Measurements from ENCODE around the gene PGAM5. TPM values are rescaled to one million over a fixed set of nuclear protein-coding genes. Genes with fewer than 3 reads are reported as not detected.

Gene PGAM5
- polyA plus RNA-seq, 3 donors: 7.0 to 10.3 (median 9.6) TPM

GRCh38 chr12:132723015-132723763 is 12.5 kb downstream of the PGAM5 start:
- intact Hi-C loops (cut with micrococcal nuclease): no loop called here
- no peaks in the 10 kb centered on the region for H3K9me3 ChIP-seq (replicated peaks in 1 of 2; ENCODE audit: control insufficient read depth in 1 of 2, insufficient read depth in 1 of 2, low read length in 2 of 2)
- peaks cover 4% of the 10 kb centered on the region for H4K20me1 ChIP-seq (ENCODE audit: insufficient read depth, low read length)
- H3K9ac ChIP-seq (ENCODE audit: insufficient read depth, low read length, poor library complexity, severe bottlenecking): no peak overlapping the region
- H3K27me3 ChIP-seq (ENCODE audit: control insufficient read depth in 2 of 2, insufficient read depth in 2 of 2, low read length in 2 of 2): no peaks in the 10 kb centered on the region
- H2AFZ ChIP-seq (ENCODE audit: insufficient read depth, low read depth, low read length, poor library complexity, severe bottlenecking): no peak overlapping the region
- Mint-ChIP-seq H3K36me3 (peaks cover 80 to 94% of the 10 kb centered on the region in 2 donors), H3K27ac (peak overlapping the region in 3 of 7 donors; percentile 21 to 80 (median 44)), H3K4me1 (no peaks in the 10 kb centered on the region), H3K4me3 (no peak overlapping the region), H3K9me3 (peaks cover 0 to 2% (median 0%) of the 10 kb centered on the region in 7 donors), H3K27me3 (ENCODE audit: low read depth in 3 of 3) (no peaks in the 10 kb centered on the region)
- no peak overlapping the region for H3K27ac ChIP-seq (ENCODE audit: low read depth in 1 of 2, low read length in 2 of 2)
- peak in 1 of 3 donors; percentile 3 for DNase-seq
- 93% methylated on average over 23 of the region's 30 CpGs for WGBS (ENCODE audit: insufficient coverage)
- no peak overlapping the region for H3K4me2 ChIP-seq (replicated peaks; ENCODE audit: extremely low read depth, low read length, poor library complexity, severe bottlenecking)
- no peaks in the 10 kb centered on the region for H3K4me1 ChIP-seq (ENCODE audit: control insufficient read depth in 1 of 2, insufficient read depth in 2 of 2, low read length in 2 of 2)
- no peak for TF ChIP-seq CTCF (IDR thresholded peaks at IDR 0.05)
- H3K4me3 ChIP-seq (replicated peaks in 1 of 3; ENCODE audit: low read depth in 2 of 3, low read length in 3 of 3): no peak overlapping the region
- no peaks in the 10 kb centered on the region for H3K79me2 ChIP-seq (ENCODE audit: insufficient read depth, low read length)
- H3K36me3 ChIP-seq (replicated peaks in 1 of 2; ENCODE audit: control insufficient read depth in 1 of 2, insufficient read depth in 2 of 2, low read length in 2 of 2): peaks cover 82 to 96% of the 10 kb centered on the region in 2 donors

GRCh38 chr12:132723764-132724140 is 13.1 kb downstream of the PGAM5 start:
- Histone ChIP-seq H3K9me3 (replicated peaks in 1 of 2; ENCODE audit: control insufficient read depth in 1 of 2, insufficient read depth in 1 of 2, low read length in 2 of 2) (no peaks in the 10 kb centered on the region), H3K4me2 (replicated peaks; ENCODE audit: extremely low read depth, low read length, poor library complexity, severe bottlenecking) (no peak overlapping the region), H3K27me3 (ENCODE audit: control insufficient read depth in 2 of 2, insufficient read depth in 2 of 2, low read length in 2 of 2) (no peaks in the 10 kb centered on the region), H3K27ac (ENCODE audit: low read depth in 1 of 2, low read length in 2 of 2) (no peak overlapping the region), H3K36me3 (replicated peaks in 1 of 2; ENCODE audit: control insufficient read depth in 1 of 2, insufficient read depth in 2 of 2, low read length in 2 of 2) (peaks cover 85 to 100% of the 10 kb centered on the region in 2 donors), H3K79me2 (ENCODE audit: insufficient read depth, low read length) (no peaks in the 10 kb centered on the region), H3K9ac (ENCODE audit: insufficient read depth, low read length, poor library complexity, severe bottlenecking) (no peak overlapping the region), H2AFZ (ENCODE audit: insufficient read depth, low read depth, low read length, poor library complexity, severe bottlenecking) (no peak overlapping the region), H3K4me3 (replicated peaks in 1 of 3; ENCODE audit: low read depth in 2 of 3, low read length in 3 of 3) (no peak overlapping the region), H3K4me1 (ENCODE audit: control insufficient read depth in 1 of 2, insufficient read depth in 2 of 2, low read length in 2 of 2) (no peaks in the 10 kb centered on the region), H4K20me1 (ENCODE audit: insufficient read depth, low read length) (peaks cover 7% of the 10 kb centered on the region)
- TF ChIP-seq CTCF (IDR thresholded peaks at IDR 0.05): no peak
- DNase-seq: no peak
- no peaks in the 10 kb centered on the region for H3K27me3 Mint-ChIP-seq (ENCODE audit: low read depth in 3 of 3)
- H3K36me3 Mint-ChIP-seq: peaks cover 82 to 97% of the 10 kb centered on the region in 2 donors
- peak overlapping the region in 1 of 7 donors; percentile 70 for H3K27ac Mint-ChIP-seq
- 100% methylated on average over 1 of the region's 2 CpGs for WGBS (ENCODE audit: insufficient coverage)
- no peaks in the 10 kb centered on the region for H3K4me1 Mint-ChIP-seq
- intact Hi-C loops (cut with micrococcal nuclease): no loop called here
- peaks cover 0 to 2% (median 0%) of the 10 kb centered on the region in 7 donors for H3K9me3 Mint-ChIP-seq
- H3K4me3 Mint-ChIP-seq: no peak overlapping the region

All from CD14-positive monocyte (primary cell).